Measurements from ENCODE around the gene CLPSL1. TPM values are rescaled to one million over a fixed set of nuclear protein-coding genes. Genes with fewer than 3 reads are reported as not detected.

The CLPSL1 gene
- total RNA-seq, 6 experiments from 2014 or later: not detected

DNA sequence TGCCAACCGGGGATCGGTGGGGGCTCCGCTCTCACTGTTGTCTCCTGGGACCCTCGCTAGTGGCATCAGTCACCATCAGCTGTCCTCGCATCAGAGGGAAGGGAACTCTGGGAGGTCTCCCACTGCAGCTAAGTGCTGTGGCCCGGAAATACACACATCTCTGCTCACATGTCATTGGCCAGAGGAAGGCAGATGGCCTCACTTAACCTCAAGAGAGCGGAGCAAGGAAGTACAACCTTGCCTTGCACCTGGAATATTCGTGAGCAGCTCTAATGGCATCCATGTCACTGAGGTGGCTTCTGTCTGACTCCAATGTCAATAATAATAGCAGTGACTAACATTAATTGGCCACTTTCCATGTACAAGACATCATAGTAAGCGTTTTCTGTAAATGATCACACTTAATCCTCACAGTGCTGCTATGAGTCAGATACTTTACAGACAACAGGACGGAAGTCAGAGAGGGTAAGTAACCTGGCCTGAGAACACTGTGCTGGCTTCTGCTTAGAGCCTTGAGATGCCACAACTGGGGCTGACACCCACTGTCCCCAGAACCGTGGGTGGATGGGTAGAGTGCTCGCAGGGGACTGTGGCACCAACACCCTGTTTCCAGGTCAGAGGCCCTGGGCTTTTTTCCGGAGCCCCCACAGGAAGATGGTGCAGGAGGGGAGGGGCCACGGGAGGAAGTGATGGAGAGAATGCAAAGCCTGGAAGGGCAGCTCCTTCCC lies 30.3 kb downstream of the CLPSL1 start:
- H3K9me3 Mint-ChIP-seq: no peaks in the 10 kb centered on the region
- peak overlapping the region; percentile 59; the same call in 1 of the 2 replicates for H3K4me3 Mint-ChIP-seq
- peak; percentile 83 for DNase-seq
- H3K27ac Mint-ChIP-seq: peak overlapping the region; percentile 80; the same call in 1 of the 2 replicates
- TF ChIP-seq, protein P1, sequence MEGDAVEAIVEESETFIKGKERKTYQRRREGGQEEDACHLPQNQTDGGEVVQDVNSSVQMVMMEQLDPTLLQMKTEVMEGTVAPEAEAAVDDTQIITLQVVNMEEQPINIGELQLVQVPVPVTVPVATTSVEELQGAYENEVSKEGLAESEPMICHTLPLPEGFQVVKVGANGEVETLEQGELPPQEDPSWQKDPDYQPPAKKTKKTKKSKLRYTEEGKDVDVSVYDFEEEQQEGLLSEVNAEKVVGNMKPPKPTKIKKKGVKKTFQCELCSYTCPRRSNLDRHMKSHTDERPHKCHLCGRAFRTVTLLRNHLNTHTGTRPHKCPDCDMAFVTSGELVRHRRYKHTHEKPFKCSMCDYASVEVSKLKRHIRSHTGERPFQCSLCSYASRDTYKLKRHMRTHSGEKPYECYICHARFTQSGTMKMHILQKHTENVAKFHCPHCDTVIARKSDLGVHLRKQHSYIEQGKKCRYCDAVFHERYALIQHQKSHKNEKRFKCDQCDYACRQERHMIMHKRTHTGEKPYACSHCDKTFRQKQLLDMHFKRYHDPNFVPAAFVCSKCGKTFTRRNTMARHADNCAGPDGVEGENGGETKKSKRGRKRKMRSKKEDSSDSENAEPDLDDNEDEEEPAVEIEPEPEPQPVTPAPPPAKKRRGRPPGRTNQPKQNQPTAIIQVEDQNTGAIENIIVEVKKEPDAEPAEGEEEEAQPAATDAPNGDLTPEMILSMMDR (IDR thresholded peaks at IDR 0.05): no peak
- no peaks in the 10 kb centered on the region for H3K36me3 Mint-ChIP-seq (ENCODE audit: low read depth)
- peaks cover 10% of the 10 kb centered on the region for H3K4me1 Mint-ChIP-seq (ENCODE audit: low read depth)
- peaks cover 20% of the 10 kb centered on the region for H3K27me3 Mint-ChIP-seq (ENCODE audit: insufficient read depth)

DNA sequence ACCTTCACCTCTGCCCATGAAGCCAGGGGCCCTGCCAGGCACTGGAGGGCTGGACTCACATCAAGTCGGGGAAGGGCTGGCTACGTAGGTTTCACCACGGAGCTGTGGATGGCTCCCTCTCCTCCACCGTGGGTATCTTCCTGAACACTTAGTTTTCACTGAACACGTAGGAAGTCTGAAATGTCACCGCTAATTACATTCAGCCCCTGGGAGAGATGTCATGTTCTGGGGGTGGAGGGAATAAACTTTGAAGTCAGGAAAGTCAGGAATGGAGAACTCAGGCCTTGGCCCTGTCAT lies 30.8 kb downstream of the CLPSL1 start:
- no peak overlapping the region for H3K27ac Mint-ChIP-seq
- peaks cover 16% of the 10 kb centered on the region for H3K27me3 Mint-ChIP-seq (ENCODE audit: insufficient read depth)

DNA sequence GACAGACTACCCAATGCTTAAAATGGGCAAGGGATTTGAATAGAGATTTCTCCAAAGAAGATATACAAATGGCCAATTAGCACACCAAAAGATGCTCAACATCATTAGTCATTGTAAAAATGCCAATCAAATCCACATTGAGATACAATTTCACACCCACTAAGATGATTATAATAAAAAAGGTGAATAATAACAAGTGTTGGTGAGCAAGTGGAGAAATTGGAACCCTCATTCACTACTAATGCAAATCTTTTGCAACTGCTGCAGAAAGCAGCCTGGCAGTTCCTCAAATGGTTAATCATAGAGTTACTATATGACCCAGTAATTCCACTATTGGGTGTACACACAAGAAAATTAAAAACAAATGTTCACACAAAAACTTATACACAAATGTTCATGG lies 36.7 kb downstream of the CLPSL1 start:
- TF ChIP-seq, protein P1 (IDR thresholded peaks at IDR 0.05): no peak
- Mint-ChIP-seq H3K4me3 (no peak overlapping the region), H3K27me3 (ENCODE audit: insufficient read depth) (peaks cover 6% of the 10 kb centered on the region), H3K4me1 (ENCODE audit: low read depth) (no peaks in the 10 kb centered on the region), H3K27ac (no peak overlapping the region), H3K9me3 (no peaks in the 10 kb centered on the region; the same call in 1 of the 2 replicates), H3K36me3 (ENCODE audit: low read depth) (no peaks in the 10 kb centered on the region)
- DNase-seq: no peak

More for the DNA sequence above, 30.8 kb downstream of the CLPSL1 start:
- H3K4me1 Mint-ChIP-seq (ENCODE audit: low read depth): peaks cover 10% of the 10 kb centered on the region
- no peak overlapping the region for H3K4me3 Mint-ChIP-seq
- no peak for DNase-seq
- TF ChIP-seq, protein P1 (IDR thresholded peaks at IDR 0.05): no peak
- no peaks in the 10 kb centered on the region; the same call in 1 of the 2 replicates for H3K9me3 Mint-ChIP-seq
- H3K36me3 Mint-ChIP-seq (ENCODE audit: low read depth): no peaks in the 10 kb centered on the region

DNA sequence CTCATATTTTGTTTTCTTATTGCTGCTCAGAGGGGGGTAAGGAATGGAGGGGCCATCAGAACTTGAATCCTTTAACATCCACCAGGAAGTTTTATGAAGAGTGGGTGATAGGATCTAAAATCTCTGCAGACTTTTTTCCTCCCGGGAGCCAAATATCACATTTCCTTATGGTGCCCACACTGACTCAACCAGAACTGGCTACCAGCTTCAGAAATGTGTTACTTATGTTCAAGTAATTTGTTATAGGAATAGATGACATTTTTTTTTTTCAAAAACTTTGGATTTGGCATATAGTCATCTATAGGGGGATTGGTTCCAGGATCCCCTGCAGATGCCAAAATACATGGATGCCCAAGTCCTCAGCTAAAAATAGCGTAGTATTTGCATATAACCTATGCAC lies 42.8 kb downstream of the CLPSL1 start:
- H3K4me3 Mint-ChIP-seq: no peak overlapping the region
- no peaks in the 10 kb centered on the region for H3K36me3 Mint-ChIP-seq (ENCODE audit: low read depth)
- TF ChIP-seq, protein P1 (IDR thresholded peaks at IDR 0.05): no peak
- no peak for DNase-seq
- no peak overlapping the region for H3K27ac Mint-ChIP-seq
- H3K27me3 Mint-ChIP-seq (ENCODE audit: insufficient read depth): peaks cover 1% of the 10 kb centered on the region; the same call in 1 of the 2 replicates
- no peaks in the 10 kb centered on the region for H3K9me3 Mint-ChIP-seq
- no peaks in the 10 kb centered on the region for H3K4me1 Mint-ChIP-seq (ENCODE audit: low read depth)

DNA sequence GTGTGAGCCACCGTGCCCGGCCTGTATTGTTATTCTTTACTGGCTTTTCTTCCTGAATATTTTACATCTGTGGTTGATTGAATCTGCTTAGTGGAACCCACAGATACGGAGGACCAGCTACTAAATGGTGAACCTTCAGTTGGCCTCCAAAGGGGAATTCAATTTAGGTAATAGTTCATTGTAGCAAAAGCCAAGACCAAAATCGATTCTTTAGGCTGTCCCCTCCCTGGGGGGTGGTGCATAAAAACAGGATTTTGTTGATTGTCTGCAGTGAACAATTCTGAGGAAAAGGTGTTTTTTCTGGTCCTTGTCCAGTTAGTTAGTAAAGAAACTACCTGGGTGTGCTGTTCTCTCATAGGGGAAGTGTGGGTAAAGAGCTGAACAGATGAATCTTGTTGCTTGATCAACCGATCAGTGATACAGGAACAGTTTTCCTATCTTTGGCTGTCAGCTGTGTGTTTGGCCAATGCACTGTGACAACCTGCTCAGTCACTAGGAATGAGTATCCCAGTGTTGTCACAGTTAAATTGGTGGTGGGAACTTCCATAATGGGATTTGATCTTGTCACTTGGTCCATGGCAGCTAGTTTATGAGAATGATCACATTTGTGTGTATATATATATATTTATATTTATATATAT lies 43.9 kb downstream of the CLPSL1 start:
- Mint-ChIP-seq H3K4me1 (ENCODE audit: low read depth) (no peaks in the 10 kb centered on the region), H3K27ac (no peak overlapping the region), H3K36me3 (ENCODE audit: low read depth) (no peaks in the 10 kb centered on the region), H3K4me3 (no peak overlapping the region), H3K9me3 (no peaks in the 10 kb centered on the region), H3K27me3 (ENCODE audit: insufficient read depth) (peaks cover 4% of the 10 kb centered on the region)
- no peak for DNase-seq
- TF ChIP-seq, protein P1 (IDR thresholded peaks at IDR 0.05): no peak
